Loucy (cell line): ENCODE data around the gene STK35.

Source experiments
- H2AFZ ChIP-seq: fragments of 200-600 bp; sonication (generic); 2 replicates; pipeline ENCODE4 v1.6.0; 2016; ENCODE audit warnings: antibody characterized with exemption, mild to moderate bottlenecking, low read length, moderate library complexity
- H3F3A ChIP-seq: fragments of 200-600 bp; 2 replicates; pipeline ENCODE4 v1.6.0; 2016; ENCODE audit warnings: antibody characterized with exemption, low read depth, mild to moderate bottlenecking
- H3K27me3 ChIP-seq: fragments of 200-600 bp; sonication (generic); 2 replicates; pipeline ENCODE4 v1.6.1; 2014; ENCODE audit warnings: low read length, mild to moderate bottlenecking; ENCODE audit not compliant: insufficient read depth, poor library complexity, severe bottlenecking
- H3K36me3 ChIP-seq: fragments of 200-600 bp; sonication (generic); 2 replicates; pipeline ENCODE4 v1.6.1; 2016; ENCODE audit warnings: low read length; ENCODE audit not compliant: insufficient read depth
- H3K4me1 ChIP-seq: fragments of 200-600 bp; sonication (generic); 2 replicates; pipeline ENCODE4 v1.5.1; 2014; ENCODE audit warnings: low read length, mild to moderate bottlenecking; ENCODE audit not compliant: insufficient read depth, poor library complexity, severe bottlenecking
- H3K4me2 ChIP-seq: fragments of 200-600 bp; sonication (generic); 2 replicates; pipeline ENCODE4 v1.6.0; 2014; ENCODE audit warnings: antibody characterized with exemption, low read length, low read depth, mild to moderate bottlenecking; ENCODE audit not compliant: poor library complexity, severe bottlenecking
- H3K4me3 ChIP-seq: fragments of 200-600 bp; sonication (generic); 2 replicates; pipeline ENCODE4 v1.5.1; 2014; ENCODE audit warnings: low read length, mild to moderate bottlenecking, mixed read lengths; ENCODE audit not compliant: poor library complexity, severe bottlenecking
- H3K79me2 ChIP-seq: fragments of 200-600 bp; sonication (generic); 2 replicates; pipeline ENCODE4 v1.6.1; 2014; ENCODE audit warnings: low read length; ENCODE audit not compliant: insufficient read depth
- H3K9ac ChIP-seq: fragments of 200-600 bp; sonication (generic); 2 replicates; pipeline ENCODE4 v1.6.0; 2014; ENCODE audit warnings: mild to moderate bottlenecking, low read depth, low read length, moderate library complexity; ENCODE audit not compliant: poor library complexity, severe bottlenecking
- H3K9me2 ChIP-seq: fragments of 200-600 bp; sonication (generic); replicated peaks from 2 replicates; pipeline ENCODE4 v1.6.1; 2016; ENCODE audit warnings: low read depth, low read length, mixed read lengths
- H3K9me3 ChIP-seq: fragments of 200-600 bp; sonication (generic); 2 replicates; pipeline ENCODE4 v1.6.1; 2014; ENCODE audit warnings: mild to moderate bottlenecking, antibody characterized with exemption, low read length, low read depth; ENCODE audit not compliant: insufficient read depth
- H4K20me1 ChIP-seq: fragments of 200-600 bp; sonication (generic); 2 replicates; pipeline ENCODE4 v1.6.0; 2014; ENCODE audit warnings: antibody characterized with exemption, low read length, mild to moderate bottlenecking; ENCODE audit not compliant: insufficient read depth, poor library complexity, severe bottlenecking
- CTCF ChIP-seq: fragments of 200-600 bp; sonication (generic); conservative IDR thresholded peaks from 2 replicates; pipeline ENCODE4 v1.5.1; 2014; ENCODE audit warnings: mild to moderate bottlenecking, antibody characterized with exemption, low read length
- EZH2phosphoT487 ChIP-seq: fragments of 200-600 bp; IDR thresholded peaks from 2 replicates; pipeline ENCODE4 v1.6.1; 2018; ENCODE audit warnings: antibody characterized with exemption, mild to moderate bottlenecking, moderate library complexity, borderline replicate concordance

Gene STK35

GRCh38 chr20:2168946-2169345, 67.3 kb downstream of the STK35 start:
- Histone ChIP-seq H3K4me3 (no peak overlapping the region), H3K27me3 (no peaks in the 10 kb centered on the region), H4K20me1 (no peaks in the 10 kb centered on the region), H3K4me2 (no peak overlapping the region), H3F3A (no peaks in the 10 kb centered on the region), H3K36me3 (no peaks in the 10 kb centered on the region), H3K9me2 (no peaks in the 10 kb centered on the region), H3K4me1 (peaks cover 2% of the 10 kb centered on the region), H2AFZ (no peak overlapping the region), H3K9ac (no peak overlapping the region), H3K79me2 (no peaks in the 10 kb centered on the region), H3K9me3 (no peaks in the 10 kb centered on the region)
- TF ChIP-seq EZH2phosphoT487 (no peak), CTCF (no peak)

DNA sequence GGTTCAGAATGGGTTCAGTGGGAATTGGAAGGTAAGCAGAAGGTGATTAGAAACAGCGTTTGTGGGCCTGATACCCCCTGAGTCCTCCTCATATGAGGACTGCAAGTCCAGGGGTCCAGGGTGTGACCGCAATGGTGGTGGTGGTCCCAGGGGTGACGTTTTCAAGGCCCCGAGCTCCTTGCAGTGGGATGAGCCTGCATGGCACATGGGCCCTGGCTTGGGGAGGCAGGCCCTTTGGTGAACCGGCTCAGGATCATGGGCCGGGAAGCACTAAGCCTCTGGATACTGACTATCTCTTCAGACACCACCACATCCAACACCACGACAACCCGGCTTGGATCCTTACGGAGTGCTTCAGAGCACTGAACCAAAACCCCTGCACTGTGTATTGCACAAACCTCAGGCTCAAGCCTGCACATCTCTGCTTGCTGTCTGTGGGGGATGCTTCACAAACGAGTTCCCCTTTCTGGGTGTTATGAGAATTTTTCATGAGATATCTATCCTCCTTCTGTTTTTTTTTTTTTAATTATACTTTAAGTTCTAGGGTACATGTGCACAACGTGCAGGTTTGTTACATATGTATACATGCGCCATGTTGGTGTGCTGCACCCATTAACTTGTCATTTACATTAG, 67.9 kb downstream of the STK35 start:
- Histone ChIP-seq H3K27me3 (no peaks in the 10 kb centered on the region), H3K9me2 (no peaks in the 10 kb centered on the region), H2AFZ (no peak overlapping the region), H3K4me2 (no peak overlapping the region), H3K4me3 (no peak overlapping the region), H3K9ac (no peak overlapping the region), H3K9me3 (no peaks in the 10 kb centered on the region), H4K20me1 (no peaks in the 10 kb centered on the region), H3K4me1 (peaks cover 2% of the 10 kb centered on the region), H3K36me3 (no peaks in the 10 kb centered on the region), H3K79me2 (no peaks in the 10 kb centered on the region), H3F3A (no peaks in the 10 kb centered on the region)
- TF ChIP-seq EZH2phosphoT487, result no peak
- TF ChIP-seq CTCF, result no peak

GRCh38 chr20:2170404-2170803, 68.8 kb downstream of the STK35 start:
- Histone ChIP-seq H4K20me1 (no peaks in the 10 kb centered on the region), H3K9me2 (no peaks in the 10 kb centered on the region), H3K4me3 (no peak overlapping the region), H3K27me3 (no peaks in the 10 kb centered on the region), H3K79me2 (no peaks in the 10 kb centered on the region), H3F3A (no peaks in the 10 kb centered on the region), H3K4me1 (peaks cover 2% of the 10 kb centered on the region), H3K4me2 (no peak overlapping the region), H3K9ac (no peak overlapping the region), H3K36me3 (no peaks in the 10 kb centered on the region), H2AFZ (no peak overlapping the region), H3K9me3 (no peaks in the 10 kb centered on the region)
- TF ChIP-seq CTCF (no peak), EZH2phosphoT487 (no peak)
